HG03025 (cell line): Measurements from ENCODE around the gene DBNDD2.

ENCODE experiments used
- ATAC-seq: cut with Tn5 transposase; IDR thresholded peaks from one replicate; pipeline ENCODE4 v1.9.1; 2021; ENCODE audit warnings: mild to moderate bottlenecking, moderate library complexity; ENCODE audit not compliant: unreplicated experiment, low FRiP score

Gene DBNDD2

DNA sequence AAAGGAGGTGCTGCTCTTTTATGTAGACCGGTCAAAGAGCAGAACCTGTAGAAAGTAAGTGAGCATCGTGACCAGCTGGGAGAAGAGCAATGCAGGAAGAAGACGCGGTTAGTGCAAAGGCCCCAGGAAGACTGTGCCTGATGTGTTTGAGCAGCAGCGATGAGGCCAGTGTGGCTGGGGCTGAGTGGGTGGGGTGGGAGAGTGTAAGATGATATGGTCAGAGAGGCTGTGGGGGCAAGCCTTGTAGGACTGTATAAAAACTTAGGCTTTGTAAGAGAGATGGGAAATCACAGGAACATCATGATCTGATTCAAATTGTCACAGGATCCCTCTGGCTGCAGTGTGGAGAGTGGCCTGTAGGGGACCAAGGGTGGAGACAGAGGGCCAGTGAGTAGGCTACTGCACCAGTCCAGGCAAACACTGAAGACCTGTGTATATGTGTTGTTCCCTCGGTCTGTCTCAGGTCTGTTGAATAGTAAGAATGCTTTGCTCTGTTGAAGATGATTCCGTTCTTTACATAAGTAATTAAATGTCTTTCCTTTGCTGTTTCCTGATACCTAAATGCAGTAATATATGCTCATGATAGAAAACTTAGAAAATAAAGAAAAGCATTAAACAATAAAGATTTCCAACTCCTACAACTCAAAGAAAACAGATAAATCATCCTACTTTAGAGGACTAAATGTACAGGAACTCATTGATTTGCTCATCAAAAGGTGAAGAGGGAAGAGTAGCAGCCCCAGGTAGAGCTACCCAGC lies 37.9 kb downstream of the DBNDD2 start:
- no peak for ATAC-seq

DNA sequence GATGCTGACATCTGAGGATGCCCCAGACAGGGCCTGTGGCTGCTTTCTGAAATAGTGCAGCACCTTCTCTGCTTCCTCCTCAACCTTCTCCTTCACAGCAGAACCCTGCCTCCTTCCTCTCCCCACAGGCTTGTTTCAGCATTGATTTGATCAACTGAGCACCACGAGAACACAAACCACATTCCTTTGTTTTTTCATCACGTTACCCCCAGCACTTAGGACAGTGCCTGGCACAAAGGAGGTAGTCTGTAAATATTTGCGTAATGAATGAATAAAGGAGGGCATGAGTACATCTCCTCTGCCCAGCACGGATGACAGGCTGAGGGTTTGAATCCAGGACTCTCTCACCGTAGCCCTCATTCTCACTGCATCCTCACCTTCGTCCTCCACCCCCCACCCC lies 40.2 kb downstream of the DBNDD2 start:
- no peak for ATAC-seq

GRCh38 chr20:45449528-45449927 lies 41.4 kb downstream of the DBNDD2 start:
- ATAC-seq, result no peak

DNA sequence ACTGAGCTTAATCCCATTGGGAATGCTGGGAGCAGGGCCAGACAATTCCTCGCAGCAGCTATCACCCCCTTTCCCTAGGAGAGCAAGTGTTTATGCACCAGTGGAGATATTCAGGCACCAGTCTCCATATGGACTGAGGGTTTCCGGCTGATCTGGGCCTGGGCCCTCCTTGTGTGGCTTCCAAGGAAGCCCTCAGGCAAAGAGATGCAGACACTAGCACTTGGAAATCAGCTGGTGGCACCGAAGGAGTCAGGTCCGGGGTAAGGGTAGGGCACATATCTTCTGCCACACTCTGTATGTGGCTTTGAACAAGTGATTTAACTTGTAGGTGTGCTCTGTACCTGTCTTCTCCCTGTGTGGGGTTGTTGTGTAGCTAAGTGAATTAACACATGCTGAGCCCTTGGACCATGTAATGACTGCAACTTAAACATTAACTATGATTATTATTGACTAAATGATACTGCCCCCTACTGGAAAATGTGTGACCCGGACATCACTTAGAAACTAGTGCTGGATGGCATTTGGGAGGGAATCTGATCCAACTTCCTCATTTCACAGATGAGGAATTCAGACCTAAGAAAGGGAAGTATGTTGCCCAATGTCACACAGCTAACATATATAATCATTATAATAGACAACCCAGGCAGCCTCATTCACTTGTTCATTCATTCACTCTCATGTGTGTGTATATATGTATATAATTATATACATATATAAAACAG lies 42.2 kb downstream of the DBNDD2 start:
- no peak for ATAC-seq

GRCh38 chr20:45452238-45452637 lies 44.1 kb downstream of the DBNDD2 start:
- no peak for ATAC-seq

DNA sequence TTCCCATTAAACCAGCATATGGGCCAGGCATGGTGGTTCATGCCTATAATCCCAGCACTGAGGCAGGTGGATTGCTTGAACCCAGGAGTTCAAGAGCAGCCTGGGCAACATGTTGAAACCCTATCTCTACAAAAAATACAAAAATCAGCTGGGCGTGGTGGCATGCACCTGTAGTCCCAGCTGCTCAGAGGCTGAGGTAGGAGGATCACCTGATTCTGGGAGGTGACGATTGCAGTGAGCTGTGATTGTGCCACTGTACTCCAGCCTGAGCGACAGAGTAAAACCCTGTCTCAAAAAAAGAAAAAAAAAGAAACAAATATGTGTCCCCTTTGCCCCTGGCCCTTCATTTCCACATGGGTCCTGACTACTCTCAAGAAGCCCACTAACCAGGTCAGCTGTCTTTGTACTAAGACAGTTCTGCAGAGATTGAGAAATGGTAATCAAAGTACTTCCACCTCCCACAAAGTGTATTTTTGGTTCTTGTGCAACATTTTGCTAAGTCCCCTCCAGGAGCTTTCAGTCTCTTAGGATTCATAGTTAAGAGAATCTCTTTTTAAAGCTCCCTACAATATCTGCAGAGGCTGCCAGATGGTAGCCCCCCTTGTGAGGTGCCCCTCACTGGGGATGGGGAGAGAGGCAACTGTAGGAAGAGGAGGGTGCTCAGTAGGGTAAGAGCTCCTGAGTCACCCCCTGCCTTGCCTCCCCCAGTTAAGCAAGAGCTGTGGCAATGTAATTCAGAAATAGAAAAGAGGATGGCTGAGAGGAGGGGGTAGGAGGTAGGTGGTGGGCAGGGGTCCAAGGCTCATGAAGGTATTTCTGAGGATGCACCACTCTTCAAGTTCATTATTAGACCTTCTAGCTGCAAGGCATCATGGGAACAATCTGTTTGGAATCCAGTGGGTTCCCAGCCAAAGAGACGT lies 44.9 kb downstream of the DBNDD2 start:
- no peak for ATAC-seq

DNA sequence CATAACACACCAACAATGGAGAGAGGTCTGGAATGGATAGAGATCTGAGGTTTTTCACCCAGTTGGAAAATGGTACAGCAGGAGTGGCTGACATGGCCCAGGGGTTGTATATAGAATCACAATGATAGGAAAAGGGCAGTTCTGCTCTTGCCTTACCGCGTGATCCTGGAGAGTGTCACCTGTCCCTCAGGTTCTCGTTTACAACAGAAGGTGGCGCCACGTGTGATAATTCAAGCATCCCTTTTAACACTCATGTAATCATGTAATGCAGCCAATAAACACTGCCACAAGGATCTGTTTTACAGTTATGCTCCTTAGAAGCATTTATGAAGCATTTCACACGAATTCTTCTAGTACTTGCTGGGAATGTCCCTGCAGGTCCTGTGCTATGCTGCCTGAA lies 48.5 kb downstream of the DBNDD2 start:
- no peak for ATAC-seq

GRCh38 chr20:45459606-45460005 lies 51.5 kb downstream of the DBNDD2 start:
- no peak for ATAC-seq
